Subcutaneous preadipocyte (primary cell): ENCODE measurements around the gene ADAM12. TPM values are rescaled to one million over a fixed set of nuclear protein-coding genes. Genes with fewer than 3 reads are reported as not detected.

Experiments used
- small RNA-seq: library from RNA; depleted of rRNA; stranded (forward); fragments of <200 nt; gene quantifications from one replicate; pipeline ENCODE3, GENCODE V24; 2012
- total RNA-seq: library from RNA; depleted of rRNA; stranded (reverse); fragments of >200 nt; gene quantifications from 2 replicates; pipeline ENCODE4 v1.2.3, GENCODE V29; 2012

Gene ADAM12, protein sequence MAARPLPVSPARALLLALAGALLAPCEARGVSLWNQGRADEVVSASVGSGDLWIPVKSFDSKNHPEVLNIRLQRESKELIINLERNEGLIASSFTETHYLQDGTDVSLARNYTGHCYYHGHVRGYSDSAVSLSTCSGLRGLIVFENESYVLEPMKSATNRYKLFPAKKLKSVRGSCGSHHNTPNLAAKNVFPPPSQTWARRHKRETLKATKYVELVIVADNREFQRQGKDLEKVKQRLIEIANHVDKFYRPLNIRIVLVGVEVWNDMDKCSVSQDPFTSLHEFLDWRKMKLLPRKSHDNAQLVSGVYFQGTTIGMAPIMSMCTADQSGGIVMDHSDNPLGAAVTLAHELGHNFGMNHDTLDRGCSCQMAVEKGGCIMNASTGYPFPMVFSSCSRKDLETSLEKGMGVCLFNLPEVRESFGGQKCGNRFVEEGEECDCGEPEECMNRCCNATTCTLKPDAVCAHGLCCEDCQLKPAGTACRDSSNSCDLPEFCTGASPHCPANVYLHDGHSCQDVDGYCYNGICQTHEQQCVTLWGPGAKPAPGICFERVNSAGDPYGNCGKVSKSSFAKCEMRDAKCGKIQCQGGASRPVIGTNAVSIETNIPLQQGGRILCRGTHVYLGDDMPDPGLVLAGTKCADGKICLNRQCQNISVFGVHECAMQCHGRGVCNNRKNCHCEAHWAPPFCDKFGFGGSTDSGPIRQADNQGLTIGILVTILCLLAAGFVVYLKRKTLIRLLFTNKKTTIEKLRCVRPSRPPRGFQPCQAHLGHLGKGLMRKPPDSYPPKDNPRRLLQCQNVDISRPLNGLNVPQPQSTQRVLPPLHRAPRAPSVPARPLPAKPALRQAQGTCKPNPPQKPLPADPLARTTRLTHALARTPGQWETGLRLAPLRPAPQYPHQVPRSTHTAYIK
- total RNA-seq = 142 and 180 TPM in 2 replicates

DNA sequence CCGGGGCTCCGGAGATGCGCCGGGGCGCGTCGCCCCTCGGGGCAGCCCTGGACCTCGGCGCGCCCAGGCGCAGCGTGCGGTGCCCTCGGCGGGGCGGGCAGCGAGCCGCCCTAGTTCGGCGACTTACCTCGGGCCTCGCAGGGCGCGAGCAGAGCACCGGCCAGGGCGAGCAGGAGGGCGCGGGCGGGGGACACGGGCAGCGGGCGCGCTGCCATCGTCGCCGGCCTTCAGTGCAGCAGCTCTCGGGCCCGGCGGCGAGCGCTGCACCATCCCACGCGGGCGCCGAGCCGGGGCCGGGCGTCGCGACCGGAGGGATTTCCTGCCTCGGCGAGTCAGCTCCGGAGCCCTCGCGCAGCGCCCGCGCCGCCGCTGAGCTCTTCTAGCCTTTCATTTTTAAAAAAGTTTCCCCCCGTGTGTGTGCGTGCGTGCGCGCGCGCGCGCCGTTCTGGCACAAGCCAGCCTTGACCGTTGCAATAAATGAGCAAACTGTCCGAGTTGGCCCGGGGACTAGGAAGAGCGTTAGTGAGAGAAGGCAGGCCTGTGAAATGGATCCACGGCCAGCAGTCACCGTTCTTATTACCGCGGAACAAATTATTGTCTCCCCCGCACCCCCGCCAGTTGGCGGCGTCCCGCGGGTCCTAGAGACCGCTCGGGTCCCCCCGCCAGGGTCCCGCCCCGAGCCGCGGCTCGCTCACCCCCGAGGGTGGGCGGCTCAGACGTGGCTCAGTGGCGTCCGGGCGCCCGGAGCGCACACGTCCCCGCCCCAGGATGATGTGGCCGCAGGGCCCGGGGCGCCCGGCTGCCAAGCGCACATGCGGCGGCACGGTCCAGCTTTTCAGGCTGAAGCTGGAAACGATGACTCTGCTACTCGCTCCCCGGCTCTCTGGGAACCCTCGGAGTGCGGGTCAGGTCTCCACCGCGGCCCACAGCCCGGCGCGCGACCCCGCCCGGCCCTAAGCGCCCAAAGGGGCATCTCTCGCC lies at the start of gene ADAM12:
Gene ADAM12, minus strand, starts transcription at position 547 of the 981 bp plus-strand sequence. Its CDS starts 332 bp downstream, at position 215.

Small RNA genes within 50 kb of the gene (small RNA-seq; reads per million reads assigned to genes)
- gene RNA5SP328 = not detected
